Smooth muscle cell (in vitro differentiated cells): ENCODE results near the gene MYL1. TPM values are rescaled to one million over a fixed set of nuclear protein-coding genes. Genes with fewer than 3 reads are reported as not detected.

Experiments
- DNase-seq: peaks from one replicate; lab custom pipeline; 2025; ENCODE audit not compliant: unreplicated experiment; lab: John Stamatoyannopoulos, UW
- H2AFZ ChIP-seq: fragments of 200-600 bp; sonication (generic); 2 replicates; pipeline ENCODE4 v1.6.0; 2016; ENCODE audit warnings: antibody characterized with exemption, low read depth, mild to moderate bottlenecking
- H3F3A ChIP-seq: fragments of 200-600 bp; sonication (generic); 2 replicates; pipeline ENCODE4 v1.6.0; 2017; ENCODE audit warnings: antibody characterized with exemption, low read depth
- H3K27ac ChIP-seq: fragments of 200-600 bp; sonication (generic); 2 replicates; pipeline ENCODE4 v1.5.1; 2016; ENCODE audit warnings: low read depth, mild to moderate bottlenecking
- H3K27me3 ChIP-seq: fragments of 200-600 bp; sonication (generic); 2 replicates; pipeline ENCODE4 v1.6.1; 2016; ENCODE audit warnings: low read depth, mild to moderate bottlenecking
- H3K36me3 ChIP-seq: fragments of 200-600 bp; sonication (generic); 2 replicates; pipeline ENCODE4 v1.5.1; 2016; ENCODE audit warnings: low read depth
- H3K4me1 ChIP-seq: fragments of 200-600 bp; sonication (generic); 2 replicates; pipeline ENCODE4 v1.5.1; 2016; ENCODE audit warnings: low read depth
- H3K4me2 ChIP-seq: fragments of 200-600 bp; sonication (generic); 2 replicates; pipeline ENCODE4 v1.6.0; 2016; ENCODE audit warnings: mild to moderate bottlenecking
- H3K4me3 ChIP-seq: fragments of 200-600 bp; sonication (generic); 2 replicates; pipeline ENCODE4 v1.5.1; 2016; ENCODE audit warnings: mild to moderate bottlenecking
- H3K79me2 ChIP-seq: fragments of 200-600 bp; sonication (generic); 2 replicates; pipeline ENCODE4 v1.6.0; 2016; ENCODE audit warnings: low read depth, mild to moderate bottlenecking
- H3K9ac ChIP-seq: fragments of 200-600 bp; sonication (generic); 2 replicates; pipeline ENCODE4 v1.6.0; 2016; ENCODE audit warnings: low read depth
- H3K9me3 ChIP-seq: fragments of 200-600 bp; sonication (generic); replicated peaks from 2 replicates; pipeline ENCODE4 v1.5.1; 2016; ENCODE audit warnings: low read depth
- H4K20me1 ChIP-seq: fragments of 200-600 bp; sonication (generic); 2 replicates; pipeline ENCODE4 v1.6.0; 2016; ENCODE audit warnings: low read depth
- CTCF ChIP-seq: fragments of 200-600 bp; sonication (generic); IDR thresholded peaks from 2 replicates; pipeline ENCODE4 v1.5.1; 2017; ENCODE audit warnings: borderline replicate concordance, mild to moderate bottlenecking, antibody characterized with exemption; ENCODE audit not compliant: insufficient read depth, poor library complexity, severe bottlenecking
- WGBS: methylation state at CpG from one replicate; pipeline ENCODE4 v1.1.7; 2016; ENCODE audit warnings: low lambda C conversion rate; 5-methylcytosine and 5-hydroxymethylcytosine counted together
- polyA plus RNA-seq: library from polyadenylated mRNA; unstranded; fragments of >200 nt; fragmentation: Nextera tagmentation; extraction: Ambion mirVana; gene quantifications from 2 replicates; pipeline ENCODE4 v1.2.1, GENCODE V29; 2016
- small RNA-seq: library from RNA; depleted of rRNA; stranded (forward); fragments of <200 nt; gene quantifications from one replicate; pipeline ENCODE3, GENCODE V24; 2014
- total RNA-seq: library from RNA; depleted of rRNA; stranded (reverse); fragments of >200 nt; gene quantifications from 2 replicates; pipeline ENCODE4 v1.2.3, GENCODE V29; 2014

MYL1 gene
- total and polyA plus RNA-seq, 2 experiments from 2014 or later = not detected

- H3K27me3 ChIP-seq = no peaks in the 10 kb centered on the region
- no peak overlapping the region for H3K4me2 ChIP-seq
- no peaks in the 10 kb centered on the region for H3K4me1 ChIP-seq
- H3K79me2 ChIP-seq = no peaks in the 10 kb centered on the region
- TF ChIP-seq CTCF = no peak
- H4K20me1 ChIP-seq = no peaks in the 10 kb centered on the region
- H3K9ac ChIP-seq = no peak overlapping the region
- H3F3A ChIP-seq = no peaks in the 10 kb centered on the region
- H3K36me3 ChIP-seq = no peaks in the 10 kb centered on the region
- H3K4me3 ChIP-seq = no peak overlapping the region
- H2AFZ ChIP-seq = no peak overlapping the region
- H3K27ac ChIP-seq = no peak overlapping the region
- no peaks in the 10 kb centered on the region for H3K9me3 ChIP-seq
- DNase-seq = no peak
Measured at GRCh38 chr2:210259687-210260086, 55.3 kb downstream of the MYL1 start.

DNA sequence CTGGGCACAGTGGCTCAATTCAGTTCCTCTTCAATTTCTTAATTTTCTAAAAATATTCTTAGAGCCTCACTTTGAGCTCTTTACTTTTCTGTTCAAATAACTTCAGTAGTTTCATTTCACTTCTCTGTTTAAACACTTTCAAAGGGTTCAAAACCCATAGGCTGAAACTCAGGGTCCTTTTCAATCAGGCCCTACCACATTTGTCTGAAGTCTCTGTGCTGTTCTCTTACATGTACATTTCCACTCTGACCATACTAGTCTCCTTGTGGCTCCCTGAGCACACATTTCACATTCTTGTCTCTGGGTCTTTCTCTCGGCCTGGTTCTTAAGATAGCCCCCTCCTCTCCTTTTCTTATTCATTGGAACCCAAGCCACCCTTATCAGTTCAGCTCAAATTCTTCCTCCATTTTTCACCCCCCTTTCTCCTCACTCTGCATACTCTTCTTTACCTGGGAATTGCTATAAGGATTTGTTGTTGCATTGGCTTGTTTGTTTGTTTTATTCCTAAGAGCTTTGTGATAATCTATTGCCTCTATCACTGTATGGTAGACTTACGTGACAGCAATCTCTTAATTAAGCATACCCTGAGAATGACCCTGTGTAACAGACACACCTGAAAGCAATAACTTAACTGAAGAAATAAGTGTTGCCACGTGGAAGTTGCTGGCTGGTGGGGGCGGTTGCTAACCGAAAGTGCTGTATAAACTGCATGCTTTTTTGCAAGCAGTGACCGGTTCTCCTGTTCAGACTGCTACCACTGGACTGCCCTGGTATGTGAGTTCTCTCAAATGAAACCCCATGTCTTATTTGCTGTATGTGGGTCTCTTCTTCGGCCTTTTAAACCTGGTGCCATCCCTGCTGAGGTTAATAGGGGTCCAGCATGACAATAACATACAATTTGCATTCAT, 62.0 kb downstream of the MYL1 start:
- WGBS = 76% methylated on average over 7 of the region's 7 CpGs
- Histone ChIP-seq H3K4me2 (no peak overlapping the region), H4K20me1 (no peaks in the 10 kb centered on the region), H3K79me2 (no peaks in the 10 kb centered on the region), H3K9ac (no peak overlapping the region), H2AFZ (no peak overlapping the region), H3F3A (no peaks in the 10 kb centered on the region), H3K4me3 (no peak overlapping the region), H3K9me3 (no peaks in the 10 kb centered on the region), H3K4me1 (no peaks in the 10 kb centered on the region), H3K27ac (no peak overlapping the region), H3K36me3 (no peaks in the 10 kb centered on the region), H3K27me3 (no peaks in the 10 kb centered on the region)
- no peak for DNase-seq
- no peak for TF ChIP-seq CTCF

DNA sequence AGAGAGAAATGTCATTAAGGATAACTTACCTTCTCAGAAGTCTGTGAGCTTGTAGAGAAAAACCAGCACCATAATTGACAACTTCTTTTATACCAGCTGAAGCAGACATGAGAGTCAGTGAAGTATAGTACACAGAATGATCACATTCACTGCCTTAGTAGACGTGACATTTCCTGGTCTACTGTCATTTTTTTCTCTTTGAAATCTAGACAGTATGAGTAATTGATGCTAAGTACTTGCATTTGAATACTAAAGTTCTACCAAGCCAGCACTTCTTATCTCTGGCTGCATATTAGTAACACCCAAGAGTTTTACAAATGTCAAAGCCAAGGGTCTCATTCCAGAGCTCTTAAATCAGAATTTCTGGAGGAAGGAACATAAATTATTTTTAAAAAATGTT, 64.4 kb downstream of the MYL1 start:
- no peak for DNase-seq
- WGBS = 38% methylated on average over 1 of the region's 1 CpG
- no peaks in the 10 kb centered on the region for H3K27me3 ChIP-seq
- no peaks in the 10 kb centered on the region for H3K9me3 ChIP-seq
- H4K20me1 ChIP-seq = no peaks in the 10 kb centered on the region
- no peaks in the 10 kb centered on the region for H3K4me1 ChIP-seq
- H3K36me3 ChIP-seq = no peaks in the 10 kb centered on the region
- no peak overlapping the region for H3K4me3 ChIP-seq
- no peak for TF ChIP-seq CTCF
- H3K9ac ChIP-seq = no peak overlapping the region
- no peaks in the 10 kb centered on the region for H3F3A ChIP-seq
- no peak overlapping the region for H3K4me2 ChIP-seq
- no peaks in the 10 kb centered on the region for H3K79me2 ChIP-seq
- H3K27ac ChIP-seq = no peak overlapping the region
- no peak overlapping the region for H2AFZ ChIP-seq

Small RNAs within 50 kb of the gene (small RNA-seq; reads per million reads assigned to genes)
- gene RF00019 = not detected

Other genes starting within 250 kb of the MYL1 start
- gene KANSL1L, start 143.8 kb downstream of the MYL1 start, total RNA-seq = 20.3 and 27.0 TPM in 2 replicates
- 1.8 and 3.6 TPM in 2 replicates for gene KANSL1L, start 143.8 kb downstream of the MYL1 start, polyA plus RNA-seq
- gene ACADL, start 89.7 kb downstream of the MYL1 start, total RNA-seq = 6.2 and 7.5 TPM in 2 replicates
- gene ACADL, start 89.7 kb downstream of the MYL1 start, polyA plus RNA-seq = 1.3 and 5.4 TPM in 2 replicates
- gene LANCL1, start 161.6 kb upstream of the MYL1 start, total RNA-seq = 37.2 and 43.7 TPM in 2 replicates
- gene LANCL1, start 161.6 kb upstream of the MYL1 start, polyA plus RNA-seq = 14.5 and 14.7 TPM in 2 replicates
- gene CPS1, start 241.4 kb upstream of the MYL1 start, total RNA-seq = 6.3 and 8.3 TPM in 2 replicates
- 0.54 and 0.63 TPM in 2 replicates for gene CPS1, start 241.4 kb upstream of the MYL1 start, polyA plus RNA-seq